GM21737 (cell line): ENCODE measurements around the gene FOXP1.

Experiments used
- ATAC-seq: cut with Tn5 transposase; IDR thresholded peaks from one replicate; pipeline ENCODE4 v1.9.1; 2021; ENCODE audit warnings: mild to moderate bottlenecking, moderate library complexity; ENCODE audit not compliant: unreplicated experiment

Gene FOXP1

DNA sequence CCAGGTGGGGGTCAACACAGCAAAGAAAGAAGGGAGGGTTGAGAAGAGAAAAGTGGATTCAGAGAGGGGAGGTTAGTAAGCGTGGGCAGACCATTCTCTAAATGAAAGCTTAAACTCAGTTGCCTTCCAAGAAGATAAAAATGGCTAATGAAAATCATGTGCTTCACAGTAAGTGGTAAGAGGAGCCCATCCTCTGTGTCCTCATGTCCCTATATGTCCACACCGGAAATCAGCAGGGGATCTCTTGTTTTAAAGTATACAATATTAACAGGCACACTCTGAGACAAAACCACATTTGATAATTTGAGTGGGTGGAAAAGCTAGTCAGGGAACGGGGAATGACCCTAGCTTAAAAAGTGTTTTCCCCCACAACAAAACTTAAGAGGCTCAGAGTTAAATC is 4.4 kb upstream of the FOXP1 start:
- ATAC-seq: no peak

DNA sequence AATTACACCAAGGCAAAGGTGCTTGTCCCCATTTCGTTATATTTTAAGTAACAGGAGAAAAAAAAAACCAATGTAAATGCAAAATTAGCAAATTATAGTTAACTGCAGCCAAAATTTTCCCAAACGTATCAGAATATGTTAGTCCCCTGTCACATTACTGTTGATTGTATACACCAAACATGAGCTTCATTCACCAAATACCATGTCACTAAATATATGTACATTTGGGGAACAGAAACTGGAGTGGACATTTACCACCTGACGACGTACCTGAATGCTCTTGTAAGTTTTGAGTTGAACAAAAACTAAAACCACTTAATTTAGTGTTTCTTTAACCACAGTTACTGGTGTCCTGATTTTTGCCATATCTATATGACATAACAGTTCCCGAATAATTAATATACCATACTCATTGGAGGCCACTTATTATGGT is 3.3 kb upstream of the FOXP1 start:
- ATAC-seq: no peak

DNA sequence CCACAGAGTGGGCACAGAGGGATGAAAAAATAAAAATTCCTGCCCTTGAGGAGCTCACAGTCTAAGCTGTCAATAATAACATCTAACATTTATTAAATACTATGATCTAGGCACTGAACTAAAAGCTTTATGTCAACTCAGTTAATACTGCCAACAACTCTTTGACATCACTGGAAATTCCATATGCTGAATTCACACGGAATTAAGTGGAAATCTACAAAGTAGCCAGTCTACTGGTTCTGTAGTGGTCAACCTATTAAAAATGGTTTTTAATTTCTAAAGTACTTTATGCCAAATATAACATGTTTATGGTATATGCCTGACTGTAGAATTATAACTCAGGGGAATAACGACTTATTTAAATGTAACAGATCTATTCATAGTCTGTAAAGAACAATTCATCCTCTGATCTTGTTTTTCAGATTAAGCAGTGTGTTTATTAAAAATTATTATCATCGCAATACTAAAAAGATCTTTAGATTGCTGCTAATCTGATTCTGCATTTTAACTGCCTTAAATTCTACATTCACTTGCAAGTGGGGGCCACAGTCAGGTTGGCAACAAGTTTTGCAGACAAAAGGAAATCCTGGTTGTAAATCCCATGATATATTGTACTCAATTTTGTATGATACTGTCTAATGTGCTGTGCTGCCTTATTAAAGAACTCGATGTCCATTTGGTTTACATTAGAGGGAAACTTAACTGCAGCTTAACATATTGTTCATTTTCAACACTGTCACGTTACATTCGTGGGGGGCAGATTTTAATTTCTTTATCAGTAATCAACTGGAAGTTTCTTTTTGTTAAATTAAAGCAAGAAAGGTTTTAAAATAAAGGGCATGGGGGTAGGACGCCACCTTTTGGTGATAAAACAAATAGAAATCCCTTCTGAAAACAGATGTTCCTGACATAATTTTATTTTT is 2.6 kb upstream of the FOXP1 start:
- no peak for ATAC-seq

DNA sequence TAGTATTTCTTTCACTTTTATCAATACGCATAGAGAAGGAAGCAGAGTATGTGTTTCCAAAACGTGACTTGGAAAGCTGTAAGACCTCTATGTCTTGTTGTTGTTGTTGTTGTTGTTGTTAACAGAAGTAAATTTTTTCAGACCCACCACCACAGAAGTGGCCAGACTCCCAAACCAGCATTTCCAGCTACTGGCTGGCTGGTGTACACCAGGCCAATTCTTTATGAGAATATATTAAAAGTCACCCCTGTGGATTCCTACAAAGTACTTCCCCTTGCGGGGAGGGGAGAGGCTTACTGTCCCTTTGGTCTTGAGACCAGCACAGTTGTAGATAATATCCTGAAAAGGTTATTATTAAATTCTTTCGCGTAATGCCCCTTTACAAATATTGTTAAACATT is 1.6 kb upstream of the FOXP1 start:
- no peak for ATAC-seq

DNA sequence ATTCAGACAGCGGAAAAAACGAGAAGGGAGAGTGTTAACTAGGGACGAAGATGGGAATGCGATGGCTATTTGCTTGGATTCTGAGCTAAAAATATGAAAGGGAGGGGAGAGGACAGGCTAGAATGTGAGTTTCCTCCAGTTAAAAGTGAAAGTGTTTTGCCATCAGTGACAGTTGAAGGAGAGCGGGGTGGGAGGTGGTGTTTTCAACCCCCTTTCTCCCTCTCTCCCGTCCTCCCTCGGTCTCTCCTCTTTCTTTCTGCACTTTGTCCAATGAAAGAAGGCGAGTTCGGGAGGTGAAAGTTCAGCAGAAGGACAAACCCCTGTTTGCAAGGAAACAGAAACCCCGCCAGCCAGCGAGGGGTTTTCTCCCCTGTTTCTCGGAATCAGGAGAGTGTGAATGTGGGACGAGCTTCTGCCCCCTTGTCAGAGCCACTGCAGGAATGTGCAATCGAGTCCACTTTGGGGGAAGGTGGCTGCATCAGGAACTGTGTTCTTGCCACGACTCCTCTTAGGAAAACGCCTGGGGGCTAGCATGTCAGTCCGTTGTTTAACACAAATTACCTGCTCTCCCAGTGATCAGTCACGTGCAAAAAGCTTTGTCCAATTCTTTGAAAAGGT is 975 bp upstream of the FOXP1 start:
- no peak for ATAC-seq

DNA sequence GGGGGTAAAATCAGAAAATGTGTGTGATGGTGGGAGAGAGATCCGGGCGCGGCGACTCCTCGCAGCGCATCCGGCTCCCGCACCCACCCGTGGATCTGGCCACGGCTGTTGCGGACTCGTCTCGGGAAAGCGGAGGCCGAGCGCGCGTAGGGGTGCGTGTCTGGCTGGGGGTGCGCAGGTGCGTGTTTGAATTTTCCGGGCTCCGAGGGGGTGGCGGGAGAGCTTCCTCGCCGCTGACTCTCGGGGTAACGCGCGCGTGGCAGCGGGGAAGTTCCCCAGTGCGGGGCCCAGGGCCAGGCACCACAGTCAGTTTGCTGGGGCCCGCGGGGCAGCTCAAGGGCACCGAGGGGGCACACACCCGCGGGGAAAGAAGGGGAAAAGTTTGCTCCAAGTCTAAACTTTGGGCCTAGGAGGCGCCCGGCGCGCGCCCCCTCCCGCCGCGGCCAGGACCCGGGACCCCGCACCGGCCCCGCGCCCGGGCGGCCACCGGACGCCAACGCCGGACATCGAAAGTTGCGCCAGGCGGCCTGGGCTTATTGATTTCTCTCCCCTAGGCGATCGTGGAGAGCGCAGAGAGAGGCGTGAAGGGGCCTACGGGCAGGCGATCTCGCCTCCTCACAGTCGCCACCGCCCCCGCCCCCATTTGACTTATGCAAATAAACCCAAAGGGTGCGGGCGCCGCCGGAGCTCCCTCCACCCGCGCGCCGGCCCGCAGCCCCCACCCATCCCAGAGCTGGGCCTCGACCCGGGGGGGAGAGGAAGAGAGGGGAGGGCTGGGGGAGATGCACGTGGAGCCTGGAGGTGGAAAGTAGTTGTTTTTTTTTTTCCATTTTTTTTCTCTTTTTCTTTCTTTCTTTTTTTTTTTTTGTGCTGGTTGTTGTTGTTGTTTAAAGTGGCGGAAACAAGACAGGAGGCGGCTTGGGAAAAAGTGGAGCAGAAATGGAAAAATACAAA is 639 bp downstream of the FOXP1 start:
- ATAC-seq: peak; percentile 39

DNA sequence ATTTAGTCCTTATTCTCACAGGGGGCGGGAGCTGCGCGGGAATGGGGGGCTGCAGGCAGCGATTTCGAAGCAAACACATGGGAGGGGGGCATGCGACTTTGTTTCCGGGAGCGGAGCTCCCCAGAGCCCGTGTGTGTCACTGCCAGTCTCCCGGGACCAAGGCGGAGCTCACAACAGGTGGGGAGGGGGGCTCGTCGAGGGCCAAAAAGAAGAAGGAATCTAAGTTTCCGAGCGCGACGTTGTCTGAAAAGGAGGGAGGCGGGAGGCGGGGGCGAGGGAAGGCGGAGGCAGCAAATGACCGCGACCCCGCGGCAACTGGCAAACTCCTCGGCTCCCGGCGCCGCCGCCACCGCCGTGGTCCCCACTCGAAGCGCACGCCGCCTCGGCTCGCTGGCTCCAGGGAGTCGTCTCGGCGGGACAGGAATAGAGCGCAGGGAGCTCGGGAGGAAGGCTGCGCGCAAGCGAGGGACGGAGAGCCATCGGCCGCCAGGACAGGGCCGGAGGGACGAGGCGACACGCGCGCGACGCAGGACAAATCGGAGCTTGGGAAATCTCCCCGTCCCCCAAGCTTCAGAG is 1.4 kb downstream of the FOXP1 start:
- no peak for ATAC-seq

DNA sequence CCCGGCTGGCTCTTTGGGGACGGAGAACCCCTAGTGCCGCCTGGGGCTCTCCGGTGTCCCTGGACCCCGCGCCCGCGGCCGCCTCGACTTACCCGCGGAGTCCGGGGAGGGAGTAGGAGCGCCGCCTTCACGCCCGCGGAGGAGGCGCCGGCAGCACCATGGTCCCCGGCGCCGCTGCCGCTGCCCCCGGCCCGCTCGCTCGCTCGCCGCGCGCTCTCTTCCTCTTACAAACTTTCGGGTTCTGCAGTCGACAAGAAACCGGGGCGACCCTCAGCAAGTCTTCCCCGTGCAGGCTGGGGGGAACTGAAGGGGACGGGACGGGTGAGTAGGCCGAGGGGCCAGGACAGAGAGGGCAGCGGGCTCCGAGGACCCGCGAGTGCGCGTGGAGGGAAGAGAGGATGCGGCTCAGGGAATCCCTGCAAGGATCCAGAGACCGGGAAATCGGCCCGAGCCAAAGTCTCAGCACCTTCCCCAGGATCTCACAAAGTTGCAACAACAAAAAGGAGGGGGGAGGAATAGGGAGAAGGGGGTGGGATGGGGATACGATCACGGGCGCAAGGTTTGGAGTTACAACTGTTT is 2.0 kb downstream of the FOXP1 start:
- no peak for ATAC-seq

DNA sequence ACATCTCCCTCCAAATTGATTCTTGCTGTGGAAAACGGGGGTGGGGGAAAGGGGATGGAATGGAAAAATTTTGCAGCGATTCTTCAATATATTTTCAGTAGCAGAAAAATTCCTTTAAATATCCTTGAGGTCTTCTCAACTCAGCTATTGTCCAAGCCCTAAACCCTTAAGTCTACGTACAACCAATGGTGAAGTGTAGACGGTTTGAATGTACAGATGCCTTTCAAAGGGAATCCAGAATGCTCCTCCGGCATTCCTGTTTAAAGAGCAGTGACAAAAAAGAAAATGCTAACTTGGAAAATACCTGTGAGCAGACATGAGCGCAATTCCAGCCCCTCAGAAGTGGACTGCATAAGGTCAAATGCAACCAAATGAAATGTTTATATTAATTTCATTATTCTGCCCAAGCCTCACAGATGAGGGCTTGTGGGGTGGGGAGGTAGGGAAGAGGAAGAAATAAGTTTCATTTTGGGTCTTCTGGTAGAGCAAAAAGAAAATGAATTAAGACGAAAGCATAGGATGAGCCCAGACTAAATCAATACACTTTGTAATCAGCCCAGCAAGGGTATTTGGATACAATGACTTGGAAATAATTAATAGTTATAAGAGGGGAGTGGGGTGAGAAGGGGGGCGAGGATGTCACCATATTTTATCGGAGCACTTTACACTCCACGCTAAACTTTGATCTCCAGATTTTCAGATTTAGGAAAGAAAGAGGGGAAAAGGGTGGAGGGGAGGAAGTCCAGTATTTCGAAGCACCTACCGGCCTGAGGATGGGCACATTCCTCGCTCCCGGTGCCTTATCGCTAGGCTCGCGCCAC is 2.7 kb downstream of the FOXP1 start:
- ATAC-seq: no peak

DNA sequence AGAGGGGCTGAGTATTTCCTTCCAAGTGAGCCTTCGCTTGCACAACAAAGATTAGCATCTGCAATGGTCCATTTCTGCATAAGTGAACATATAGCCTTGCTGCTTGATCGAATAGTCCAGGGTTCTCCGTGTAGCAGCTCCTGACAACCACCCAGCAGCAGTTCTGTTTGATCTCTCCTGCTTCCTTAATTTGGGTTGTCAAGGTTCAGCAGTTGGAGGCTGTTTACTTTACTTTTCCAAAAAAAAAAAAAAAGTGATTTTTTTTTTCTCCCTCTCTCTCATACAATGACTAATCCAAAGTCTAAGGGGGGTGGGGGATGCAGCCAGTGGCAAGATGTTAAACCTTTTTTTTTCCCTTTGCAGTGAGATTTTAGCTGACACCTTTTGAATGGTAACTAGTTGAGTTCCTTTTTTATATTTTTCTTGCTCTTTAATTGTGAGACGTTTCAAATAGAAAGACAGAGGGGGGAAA is 3.6 kb downstream of the FOXP1 start:
- ATAC-seq: no peak

DNA sequence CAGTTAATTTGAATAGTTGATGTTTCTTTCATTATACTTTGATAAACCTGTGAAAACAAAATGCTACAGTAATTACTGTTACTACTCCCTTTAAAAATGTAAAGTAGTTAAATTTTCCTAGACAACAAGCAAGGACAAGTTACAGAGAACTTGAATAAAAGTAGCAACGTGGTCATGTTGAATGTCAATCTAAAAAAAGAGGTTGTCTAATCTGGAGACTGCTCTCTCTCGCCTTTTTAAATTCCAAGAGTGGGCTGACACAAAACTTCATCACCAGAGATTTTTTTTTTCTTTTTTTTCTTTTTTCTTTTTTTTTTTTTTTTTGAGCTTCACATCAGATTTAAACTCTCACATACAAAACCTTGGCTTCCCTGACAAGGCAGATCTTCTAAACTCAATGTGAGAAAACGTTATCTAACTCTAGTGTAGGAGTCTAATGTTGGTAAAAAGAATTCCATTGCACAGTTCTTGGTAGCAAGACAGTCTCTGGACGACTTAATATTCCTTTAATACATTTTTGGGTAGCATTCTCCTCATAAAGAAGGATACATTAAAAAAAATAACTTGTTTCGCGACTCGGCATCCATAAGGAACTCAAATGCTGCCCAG is 4.1 kb downstream of the FOXP1 start:
- ATAC-seq: no peak

DNA sequence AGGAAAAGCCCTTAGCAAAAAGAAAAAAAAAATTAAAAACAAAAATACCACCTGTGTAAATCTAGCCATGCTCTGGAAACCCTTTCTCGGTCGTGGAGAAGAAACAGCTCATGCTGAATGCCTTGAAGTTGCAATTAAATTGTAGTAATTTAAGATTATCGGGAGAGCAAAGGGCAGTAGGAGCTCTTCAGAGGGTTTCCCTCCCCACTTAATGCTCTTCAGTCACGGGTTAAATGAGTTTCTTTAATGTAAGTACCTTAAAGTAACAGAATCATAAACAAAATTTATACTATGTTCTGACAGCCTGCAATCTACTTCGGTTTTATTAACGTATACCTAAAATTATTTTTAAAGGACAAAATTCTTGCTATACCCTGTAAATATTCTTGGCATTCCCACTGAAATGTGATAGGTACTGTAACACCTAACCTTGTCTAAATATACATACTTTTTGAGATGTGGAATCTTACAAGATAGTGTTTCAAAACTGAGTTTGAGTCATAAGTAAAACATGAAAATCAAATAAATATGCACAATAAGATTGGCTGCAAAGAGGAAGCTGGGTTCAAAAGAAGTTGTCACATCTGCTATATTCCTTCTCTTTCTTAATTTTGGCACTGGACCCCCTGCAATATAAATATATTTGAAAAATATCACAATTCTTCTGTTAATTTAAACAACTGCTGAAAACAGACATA is 5.3 kb downstream of the FOXP1 start:
- ATAC-seq: no peak

DNA sequence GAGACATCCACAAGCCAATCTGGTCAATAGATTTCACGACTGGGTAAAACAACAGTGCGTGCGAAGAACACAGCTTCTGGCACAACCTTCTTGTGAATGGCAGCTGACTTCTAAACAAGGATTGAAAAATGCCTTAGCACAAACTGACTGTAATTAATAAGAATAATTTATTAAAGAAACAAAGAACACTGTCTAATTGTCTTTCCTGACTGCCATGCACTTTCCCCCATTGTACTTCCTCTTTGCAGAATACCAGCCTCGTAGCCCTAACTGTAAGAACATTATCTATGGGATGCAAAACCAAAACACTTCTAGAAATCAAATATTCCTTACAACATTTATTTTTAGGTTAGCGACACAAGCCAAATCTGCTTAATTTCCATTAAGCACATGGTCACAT is 6.5 kb downstream of the FOXP1 start:
- ATAC-seq: no peak

DNA sequence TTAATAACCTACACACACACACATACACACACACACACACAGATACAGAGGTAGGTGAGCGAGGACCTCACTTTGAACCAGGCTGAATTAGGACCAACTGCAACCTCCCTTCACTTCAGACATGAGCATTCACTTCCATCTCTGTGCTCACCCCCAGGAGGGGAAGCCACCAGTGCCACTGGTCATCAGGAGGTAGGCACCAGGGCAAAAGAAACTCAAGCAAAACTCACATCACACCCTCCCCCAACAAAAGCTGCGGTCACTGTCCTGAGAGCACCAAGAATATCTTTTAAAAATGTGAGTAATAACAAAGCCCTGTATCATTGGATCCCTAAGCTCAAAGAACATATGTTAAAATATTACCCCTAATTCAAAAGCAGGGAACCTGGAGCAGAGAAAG is 8.1 kb downstream of the FOXP1 start:
- no peak for ATAC-seq

DNA sequence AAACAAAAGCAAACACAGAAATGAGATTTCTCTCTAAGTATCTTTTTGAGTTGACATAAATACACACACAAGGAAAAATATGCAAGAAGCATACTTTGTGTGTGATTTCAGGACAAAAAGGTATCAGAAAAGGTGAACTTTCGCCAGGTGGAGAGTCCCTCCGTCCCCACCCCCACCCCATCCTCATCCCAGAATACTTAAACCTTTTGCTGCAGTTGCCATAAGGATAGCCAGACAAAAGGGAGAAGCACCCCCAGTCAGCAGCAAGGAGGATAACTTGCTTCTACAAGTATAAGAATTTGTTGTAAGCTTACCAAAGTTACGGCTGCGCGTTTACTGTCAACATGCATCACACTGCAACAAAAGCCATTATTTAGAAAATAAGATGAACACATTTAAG is 10.3 kb downstream of the FOXP1 start:
- no peak for ATAC-seq

DNA sequence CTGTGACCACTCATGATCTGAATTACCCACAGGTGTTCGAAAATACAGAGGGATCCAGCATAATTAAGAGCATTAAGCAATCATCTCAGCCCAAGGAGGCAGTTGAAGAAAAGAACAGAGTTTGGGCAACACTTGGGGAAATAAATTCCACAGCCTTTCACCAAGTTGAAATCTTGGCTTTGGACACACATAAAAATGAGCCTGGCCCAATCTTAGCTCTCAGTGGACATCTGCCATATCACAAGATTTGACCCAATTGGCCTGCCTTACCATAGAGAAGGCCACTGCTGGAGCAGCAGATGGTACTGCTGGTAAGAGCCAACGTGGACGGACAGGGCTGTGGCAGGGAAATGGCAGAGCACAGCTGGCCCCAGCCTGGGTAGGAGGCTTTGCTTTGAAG is 13.0 kb downstream of the FOXP1 start:
- no peak for ATAC-seq

DNA sequence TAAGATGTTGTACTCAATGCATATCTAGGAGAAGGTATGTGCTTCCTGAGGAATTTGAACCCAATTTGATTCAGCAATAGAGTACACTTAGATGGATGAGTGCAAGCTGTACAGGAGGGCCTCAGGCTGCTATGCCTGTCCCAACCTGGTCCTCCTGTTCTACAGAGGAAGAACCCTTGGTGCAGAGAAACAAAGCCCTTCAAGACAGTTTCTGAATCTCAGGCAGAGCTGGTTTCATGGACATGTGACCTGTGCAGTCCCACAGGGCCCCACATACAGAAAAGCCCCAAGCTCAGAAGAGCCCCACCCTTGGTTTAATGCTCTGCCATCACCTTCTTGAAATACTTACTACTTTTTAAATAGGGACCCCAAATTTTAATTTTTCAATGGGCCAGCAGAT is 15.3 kb downstream of the FOXP1 start:
- ATAC-seq: peak; percentile 43

DNA sequence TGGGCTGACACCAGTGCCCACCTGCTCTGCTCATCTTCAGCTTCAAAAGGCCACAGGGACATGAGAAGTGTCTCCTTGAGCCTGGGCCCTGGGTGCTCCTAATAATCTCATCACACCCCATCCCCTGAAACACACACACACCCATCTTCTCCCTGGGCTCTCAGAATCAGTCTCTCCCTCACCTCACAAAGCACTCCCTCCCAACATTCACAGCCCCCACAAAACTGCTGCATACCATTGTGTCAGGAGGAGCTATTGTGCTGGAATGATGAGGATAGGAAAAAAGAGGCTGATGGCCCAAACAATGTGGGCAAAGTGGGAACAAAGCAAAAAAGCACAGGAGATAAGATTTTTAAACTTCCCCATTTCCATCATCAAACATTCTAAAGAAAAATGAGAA is 16.8 kb downstream of the FOXP1 start:
- no peak for ATAC-seq

DNA sequence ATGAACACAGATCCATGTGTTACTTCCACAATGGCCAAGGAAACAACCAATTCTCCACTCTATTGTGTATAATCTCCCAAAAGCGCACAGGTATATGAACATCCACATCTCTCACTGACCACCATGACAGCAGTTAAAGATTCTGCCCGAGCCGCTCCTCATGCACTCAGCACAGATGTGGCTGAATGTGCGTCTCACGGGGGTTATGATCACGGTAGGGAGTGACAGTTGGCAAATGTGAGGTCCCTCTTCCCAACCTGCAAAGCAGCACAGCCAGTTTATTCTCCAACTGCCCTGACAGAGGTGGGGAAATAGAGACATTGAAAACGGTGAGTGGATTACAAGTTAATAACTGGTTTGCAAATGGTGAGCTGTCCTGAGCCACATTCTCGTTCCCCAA is 17.6 kb downstream of the FOXP1 start:
- no peak for ATAC-seq
